ENCODE data around the gene SRGAP1. TPM values are rescaled to one million over a fixed set of nuclear protein-coding genes. Genes with fewer than 3 reads are reported as not detected.

The SRGAP1 gene
- total and polyA plus RNA-seq, 9 of the 15 experiments (the other 6 are each of a cell fraction or from before 2014, with no cell fraction given), result 0.01 to 0.13 (median 0.04) TPM; not detected in 3

- DNase-seq (ENCODE audit: extremely low read depth in 1 of 4, low spot score in 3 of 4) (no peak), FAIRE-seq (no peak), ATAC-seq (no peak)
- POLR2A ChIA-PET, result no interaction called here
- H3K79me2 ChIP-seq (ENCODE audit: control insufficient read depth, insufficient read depth, low read length), result no peaks in the 10 kb centered on the region
- H3K4me3 ChIP-seq, result no peak overlapping the region
- no peaks in the 10 kb centered on the region; a peak in 1 of 5 replicates for H3K27me3 ChIP-seq (ENCODE audit: control insufficient read depth in 2 of 2, insufficient read depth in 2 of 2, low read length in 2 of 2)
- H3K9ac ChIP-seq (ENCODE audit: insufficient read depth in 1 of 2, low read depth in 2 of 2, low read length in 2 of 2), result no peak overlapping the region
- intact Hi-C loops (cut with micrococcal nuclease), result no loop called here
- no peaks in the 10 kb centered on the region for H3K9me3 ChIP-seq (replicated peaks; ENCODE audit: control insufficient read depth, insufficient read depth, low read depth, low read length)
- H3K4me1 ChIP-seq (replicated peaks in 1 of 2; ENCODE audit: control insufficient read depth in 2 of 2, insufficient read depth in 2 of 2, low read length in 2 of 2), result no peaks in the 10 kb centered on the region
- no peaks in the 10 kb centered on the region for H3K9me1 ChIP-seq (ENCODE audit: control insufficient read depth, insufficient read depth, low read length)
- BruUV-seq (replicated peaks), result no TSS peak
- H3K27ac ChIP-seq (ENCODE audit: extremely low read depth, low read depth, low read length), result no peak overlapping the region
- in situ Hi-C loops (cut with MboI), result no loop called here
- no peaks in the 10 kb centered on the region for H4K20me1 ChIP-seq (replicated peaks; ENCODE audit: control insufficient read depth, insufficient read depth, low read length)
- WGBS (ENCODE audit: insufficient coverage, low coverage, missing lambda C conversion rate), result 1% methylated on average over 4 of the region's 4 CpGs
- no peak overlapping the region for H2AFZ ChIP-seq (ENCODE audit: low read depth, low read length)
- H3K4me2 ChIP-seq (ENCODE audit: insufficient read depth, low read length), result no peak overlapping the region
- CTCF ChIA-PET (ENCODE audit: low intra/inter-chr PET ratio), result no interaction called here
- TF ChIP-seq XRCC5 (IDR thresholded peaks at IDR 0.05; ENCODE audit: low read depth, low read length), result no peak
- no peak for TF ChIP-seq TFAM (CRISPR knock-in tag; conservative IDR thresholded peaks at IDR 0.05)
- no peak for TF ChIP-seq CSDE1 (IDR thresholded peaks at IDR 0.05)
- TF ChIP-seq THAP12 (CRISPR knock-in tag; IDR thresholded peaks at IDR 0.05), result no peak
- TF ChIP-seq ZNF655 (CRISPR knock-in tag; IDR thresholded peaks at IDR 0.05), result no peak
- TF ChIP-seq ATF4 (CRISPR knock-in tag; IDR thresholded peaks at IDR 0.05), result no peak
- no peak for TF ChIP-seq TBL1XR1 (IDR thresholded peaks at IDR 0.05; ENCODE audit: low read length in 2 of 2)
- TF ChIP-seq RBM34 (IDR thresholded peaks at IDR 0.05; ENCODE audit: borderline replicate concordance, insufficient read depth, low read length), result no peak
- TF ChIP-seq HMGN3 (IDR thresholded peaks at IDR 0.05; ENCODE audit: borderline replicate concordance, extremely low read depth, insufficient read length, low read depth, low read length), result no peak
- TF ChIP-seq ZNF444 (CRISPR knock-in tag; IDR thresholded peaks at IDR 0.05), result no peak
- TF ChIP-seq ZC3H8 (IDR thresholded peaks at IDR 0.05), result no peak
- no peak for TF ChIP-seq KLF16 (IDR thresholded peaks at IDR 0.05)
- TF ChIP-seq NFXL1 (CRISPR knock-in tag; IDR thresholded peaks at IDR 0.05), result no peak
- TF ChIP-seq ZFX (CRISPR knock-in tag; IDR thresholded peaks at IDR 0.05), result no peak
- no peak for TF ChIP-seq DNMT1 (IDR thresholded peaks at IDR 0.05)
- H3K36me3 ChIP-seq (ENCODE audit: control insufficient read depth, insufficient read depth, low read length), result no peaks in the 10 kb centered on the region
Measured at GRCh38 chr12:63905544-63905943, 61.0 kb downstream of the SRGAP1 start.

Data from K562 (cell line).